ENCODE data around the gene C5orf46. TPM values are rescaled to one million over a fixed set of nuclear protein-coding genes. Genes with fewer than 3 reads are reported as not detected.
"Not testable (repeated sequence)": the region's sequence is repeated elsewhere in the genome, so short reads cannot be mapped to it uniquely, and the experiment has no call there.

Gene C5orf46
- total and polyA plus RNA-seq, 11 donors: 3.8 to 28.6 (median 6.9) TPM; not detected in 1

DNA sequence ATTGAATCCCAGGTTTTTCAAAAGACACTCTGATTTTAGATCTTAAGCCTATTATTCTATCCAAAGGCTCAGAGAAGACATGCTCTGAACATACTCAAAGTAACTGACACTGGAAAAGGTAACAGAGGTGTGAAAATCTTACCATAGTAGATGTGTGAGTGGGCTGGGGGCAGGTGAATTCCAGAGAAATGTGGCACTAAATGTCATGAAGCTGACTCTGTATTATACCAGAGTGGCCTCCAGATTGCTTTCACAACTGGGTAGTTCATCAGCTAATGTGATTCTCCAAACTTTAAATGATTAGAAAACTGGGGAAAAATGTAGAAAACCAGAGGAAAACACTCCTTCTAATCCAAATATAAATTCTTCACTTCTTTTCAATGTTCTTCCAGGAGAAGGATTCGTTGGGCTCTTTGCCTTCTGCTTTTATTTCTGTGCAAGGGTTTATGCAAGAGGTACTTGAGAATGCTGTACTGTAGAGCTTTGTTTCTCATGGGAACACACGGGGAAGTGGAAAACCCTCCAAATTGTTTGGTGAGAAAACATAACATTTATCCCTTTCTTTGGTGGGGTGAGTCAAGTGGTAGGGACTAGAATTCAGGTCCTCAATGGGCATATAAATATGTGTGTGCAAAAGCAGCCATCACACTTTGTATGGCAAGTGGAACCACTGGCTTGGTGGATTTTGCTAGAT, 28.1 kb downstream of the C5orf46 start, which contains the start of gene SCGB3A2:
TSS of gene SCGB3A2 (plus strand) at position 646 of the 694 bp plus-strand sequence. CDS start 93 bp downstream, outside the sequence.
- intact Hi-C loops (cut with DNase I): no loop called here
- Histone ChIP-seq H3K27ac (no peak within 1 kb of the TSS), H3K36me3 (no peaks in the 10 kb centered on the region), H3K4me3 (no peak within 1 kb of the TSS), H3K9me3 (no peaks in the 10 kb centered on the region), H3K27me3 (no peaks in the 10 kb centered on the region), H3K4me1 (peaks cover 0 to 9% (median 0%) of the 10 kb centered on the region in 12 donors)
- ATAC-seq (no peak), DNase-seq (no peak)
- WGBS, 4 donors: 52 to 63% (median 58%) methylated on average over 2 of the region's 2 CpGs
- no peak for TF ChIP-seq POLR2A (IDR thresholded peaks at IDR 0.05)
- TF ChIP-seq, protein P1, sequence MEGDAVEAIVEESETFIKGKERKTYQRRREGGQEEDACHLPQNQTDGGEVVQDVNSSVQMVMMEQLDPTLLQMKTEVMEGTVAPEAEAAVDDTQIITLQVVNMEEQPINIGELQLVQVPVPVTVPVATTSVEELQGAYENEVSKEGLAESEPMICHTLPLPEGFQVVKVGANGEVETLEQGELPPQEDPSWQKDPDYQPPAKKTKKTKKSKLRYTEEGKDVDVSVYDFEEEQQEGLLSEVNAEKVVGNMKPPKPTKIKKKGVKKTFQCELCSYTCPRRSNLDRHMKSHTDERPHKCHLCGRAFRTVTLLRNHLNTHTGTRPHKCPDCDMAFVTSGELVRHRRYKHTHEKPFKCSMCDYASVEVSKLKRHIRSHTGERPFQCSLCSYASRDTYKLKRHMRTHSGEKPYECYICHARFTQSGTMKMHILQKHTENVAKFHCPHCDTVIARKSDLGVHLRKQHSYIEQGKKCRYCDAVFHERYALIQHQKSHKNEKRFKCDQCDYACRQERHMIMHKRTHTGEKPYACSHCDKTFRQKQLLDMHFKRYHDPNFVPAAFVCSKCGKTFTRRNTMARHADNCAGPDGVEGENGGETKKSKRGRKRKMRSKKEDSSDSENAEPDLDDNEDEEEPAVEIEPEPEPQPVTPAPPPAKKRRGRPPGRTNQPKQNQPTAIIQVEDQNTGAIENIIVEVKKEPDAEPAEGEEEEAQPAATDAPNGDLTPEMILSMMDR (IDR thresholded peaks at IDR 0.05): no peak

DNA sequence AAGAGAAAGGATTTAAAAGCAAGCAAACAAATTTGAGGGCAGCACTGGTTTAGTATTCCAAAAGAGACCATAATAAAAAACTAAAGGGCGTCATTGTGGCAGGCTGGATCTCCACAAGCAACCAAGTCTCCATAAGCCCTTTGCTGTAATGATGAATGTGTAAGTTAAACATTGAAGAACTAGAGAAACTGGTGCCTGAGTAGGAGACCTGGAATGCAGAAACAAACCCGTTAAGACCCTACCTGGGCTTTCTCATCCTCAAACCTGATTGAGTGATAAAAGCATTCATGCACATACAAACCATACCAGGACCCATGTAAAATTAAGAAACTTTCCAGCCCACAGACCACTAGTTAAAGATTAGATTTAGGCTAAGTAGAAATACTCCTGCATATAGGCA, 29.7 kb downstream of the C5orf46 start:
- Histone ChIP-seq H3K36me3 (no peaks in the 10 kb centered on the region), H3K27me3 (no peaks in the 10 kb centered on the region), H3K9me3 (no peaks in the 10 kb centered on the region), H3K27ac (no peak overlapping the region), H3K4me1 (no peaks in the 10 kb centered on the region), H3K4me3 (no peak overlapping the region)
- no peak for TF ChIP-seq POLR2A (IDR thresholded peaks at IDR 0.05)
- TF ChIP-seq, protein P1 (IDR thresholded peaks at IDR 0.05): no peak
- WGBS, 4 donors: 75 to 83% (median 79%) methylated on average over 2 of the region's 2 CpGs
- DNase-seq (no peak), ATAC-seq (no peak)
- intact Hi-C loops (cut with DNase I): no loop called here

DNA sequence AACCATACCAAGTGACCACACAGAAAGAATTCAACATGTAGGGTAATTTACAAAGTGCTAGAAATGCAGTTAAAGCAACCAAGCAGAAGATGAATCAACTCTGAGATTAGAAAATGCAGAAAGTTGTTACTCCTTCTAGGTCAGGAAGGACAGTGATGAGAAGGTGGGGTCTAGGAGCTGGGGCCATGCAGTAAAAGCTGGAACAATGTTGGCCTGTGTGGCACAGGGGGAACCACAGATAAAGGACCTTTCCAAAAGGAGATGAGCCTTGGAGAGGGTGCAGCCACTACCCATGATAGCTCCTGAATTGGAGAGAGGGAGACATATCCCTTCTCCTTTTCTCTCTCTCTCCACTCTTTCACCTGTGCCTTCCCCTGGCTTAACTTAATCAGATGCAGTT, 30.2 kb downstream of the C5orf46 start:
- intact Hi-C loops (cut with DNase I): no loop called here
- no peak for TF ChIP-seq POLR2A (IDR thresholded peaks at IDR 0.05)
- TF ChIP-seq, protein P1 (IDR thresholded peaks at IDR 0.05): no peak
- Histone ChIP-seq H3K36me3 (no peaks in the 10 kb centered on the region), H3K9me3 (no peaks in the 10 kb centered on the region), H3K4me1 (no peaks in the 10 kb centered on the region), H3K4me3 (no peak overlapping the region), H3K27ac (no peak overlapping the region), H3K27me3 (no peaks in the 10 kb centered on the region)
- DNase-seq: no peak
- ATAC-seq: no peak

DNA sequence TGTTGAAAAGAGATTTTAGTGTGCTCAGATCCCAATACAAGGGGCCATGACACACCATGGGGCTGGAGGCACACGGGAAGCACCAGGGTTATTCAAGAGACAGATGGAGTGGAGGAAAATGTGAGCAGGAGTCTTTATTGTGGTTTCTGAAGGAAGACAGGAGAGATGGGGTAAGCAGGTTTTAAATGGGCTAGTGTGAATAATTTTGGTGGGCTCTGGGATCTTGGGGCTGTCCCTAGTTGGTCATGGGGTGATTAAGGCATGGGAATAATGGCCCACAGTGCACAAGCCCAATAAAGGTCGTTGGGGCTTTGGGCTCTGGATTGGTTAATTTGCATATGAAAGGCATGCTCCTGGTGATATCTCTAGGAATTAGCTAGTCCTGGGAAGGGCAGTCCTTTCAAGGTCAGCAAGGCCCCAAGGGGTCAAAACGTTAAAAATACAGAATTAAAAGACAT, 31.4 kb downstream of the C5orf46 start:
- H3K4me1 ChIP-seq: no peaks in the 10 kb centered on the region
- no peak overlapping the region for H3K4me3 ChIP-seq
- H3K27me3 ChIP-seq: no peaks in the 10 kb centered on the region
- DNase-seq: no peak
- H3K36me3 ChIP-seq: no peaks in the 10 kb centered on the region
- intact Hi-C loops (cut with DNase I): no loop called here
- WGBS, 4 donors: 43 to 50% (median 46%) methylated on average over 3 of the region's 3 CpGs
- no peaks in the 10 kb centered on the region for H3K9me3 ChIP-seq
- ATAC-seq: no peak
- no peak overlapping the region for H3K27ac ChIP-seq
- TF ChIP-seq, protein P1 (IDR thresholded peaks at IDR 0.05): no peak
- TF ChIP-seq POLR2A (IDR thresholded peaks at IDR 0.05): no peak

DNA sequence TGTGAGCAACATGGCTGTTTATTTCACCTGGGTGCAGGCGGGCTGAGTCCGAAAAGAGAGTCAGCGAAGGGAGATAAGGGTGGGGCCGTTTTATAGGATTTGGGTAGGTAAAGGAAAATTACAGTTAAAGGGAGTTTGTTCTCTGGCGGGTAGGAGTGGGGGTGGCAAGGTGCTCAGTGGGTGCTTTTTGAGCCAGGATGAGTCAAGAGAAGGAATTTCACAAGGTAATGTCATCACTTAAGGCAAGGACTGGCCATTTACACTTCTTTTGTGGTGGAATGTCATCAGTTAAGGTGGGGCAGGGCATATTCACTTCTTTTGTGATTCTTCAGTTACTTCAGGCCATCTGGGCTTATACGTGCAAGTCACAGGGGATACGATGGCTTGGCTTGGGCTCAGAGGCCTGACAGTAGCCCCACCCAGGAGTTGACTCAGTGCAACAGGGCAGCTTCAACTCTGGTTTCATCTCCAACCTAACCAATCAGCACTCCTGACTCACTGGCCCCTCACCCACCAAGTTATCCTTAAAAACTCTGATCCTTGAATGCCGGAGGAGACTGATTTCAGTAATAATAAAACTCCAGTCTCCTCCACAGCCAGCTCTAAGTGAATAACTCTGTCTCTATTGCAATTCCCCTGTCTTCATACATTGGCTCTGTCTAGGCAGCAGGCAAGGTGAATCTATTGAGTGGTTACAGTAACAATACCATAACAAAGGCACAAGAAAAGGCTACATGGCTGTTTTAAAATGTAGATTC, 32.0 kb downstream of the C5orf46 start:
- DNase-seq; H3K36me3 ChIP-seq; H3K4me3 ChIP-seq; H3K27ac ChIP-seq; ATAC-seq; H3K9me3 ChIP-seq; intact Hi-C loops (cut with DNase I); H3K4me1 ChIP-seq; H3K27me3 ChIP-seq: not testable (repeated sequence)
- WGBS, 4 donors: 74 to 87% (median 77%) methylated on average over 5 to 8 of the region's 8 CpGs

DNA sequence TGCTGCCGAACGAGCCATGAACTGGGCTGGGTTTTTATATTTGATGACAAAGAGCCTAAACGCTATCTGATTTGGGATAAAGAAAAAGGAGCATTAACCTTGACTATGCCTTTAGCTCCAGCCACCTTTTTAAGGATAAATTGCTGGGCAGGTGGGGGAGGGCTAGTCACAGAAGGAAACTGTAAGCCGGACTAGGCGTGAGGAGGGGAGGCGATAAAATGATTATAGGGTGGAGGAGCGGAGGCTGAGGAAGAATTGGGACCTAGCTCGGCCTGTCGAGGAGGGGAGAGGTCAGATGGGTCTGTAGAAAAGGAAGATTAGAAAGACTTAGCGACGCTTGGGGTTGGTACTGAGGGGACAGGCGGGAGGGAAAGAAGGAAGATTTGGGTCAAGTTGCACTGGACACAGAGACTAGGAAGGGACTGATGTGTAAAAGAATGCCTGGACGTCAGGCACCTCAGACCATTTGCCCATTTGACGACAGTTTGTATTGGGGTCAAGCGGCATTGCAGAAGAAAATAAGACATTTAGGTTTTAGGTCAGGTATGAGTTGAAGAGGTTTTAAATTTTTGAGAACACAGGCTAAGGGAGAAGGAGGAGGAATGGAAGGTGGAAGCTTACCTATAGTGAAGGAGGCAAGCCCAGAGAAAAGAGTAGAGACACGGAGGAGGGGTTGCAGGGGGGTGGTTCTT, 33.4 kb downstream of the C5orf46 start:
- intact Hi-C loops (cut with DNase I): not testable (repeated sequence)

More for the DNA sequence above, 33.4 kb downstream of the C5orf46 start:
- not testable (repeated sequence) for H3K4me1 ChIP-seq, H3K9me3 ChIP-seq, H3K27ac ChIP-seq, H3K27me3 ChIP-seq, ATAC-seq, H3K4me3 ChIP-seq, H3K36me3 ChIP-seq, DNase-seq
- 82 to 88% (median 83%) methylated on average over 16 of the region's 16 CpGs for WGBS, 4 donors
